ENCODE results near the gene SLC25A30.
"Not testable (repeated sequence)": the region's sequence is repeated elsewhere in the genome, so short reads cannot be mapped to it uniquely, and the experiment has no call there.

Gene SLC25A30

GRCh38 chr13:45391926-45392325 lies 26.2 kb downstream of the SLC25A30 start:
- DNase-seq (ENCODE audit: low spot score): no peak

- not testable (repeated sequence) for DNase-seq (ENCODE audit: low spot score)
Observed at GRCh38 chr13:45391128-45391527, 27.0 kb downstream of the SLC25A30 start.

GRCh38 chr13:45390348-45390747 lies 27.8 kb downstream of the SLC25A30 start:
- not testable (repeated sequence) for DNase-seq (ENCODE audit: low spot score)

- no peak for DNase-seq (ENCODE audit: low spot score)
Observed at GRCh38 chr13:45388664-45389063, 29.5 kb downstream of the SLC25A30 start.

- DNase-seq (ENCODE audit: low spot score): not testable (repeated sequence)
Observed at GRCh38 chr13:45386892-45387575, 31.1 kb downstream of the SLC25A30 start.

- no peak for DNase-seq (ENCODE audit: low spot score)
Observed at GRCh38 chr13:45385907-45386553, 32.1 kb downstream of the SLC25A30 start.

- no peak for DNase-seq (ENCODE audit: low spot score)
Observed at GRCh38 chr13:45385320-45385719, 32.9 kb downstream of the SLC25A30 start.

GRCh38 chr13:45384474-45385174 lies 33.5 kb downstream of the SLC25A30 start:
- DNase-seq (ENCODE audit: low spot score): no peak

GRCh38 chr13:45382739-45383138 lies 35.4 kb downstream of the SLC25A30 start:
- DNase-seq (ENCODE audit: low spot score): not testable (repeated sequence)

GRCh38 chr13:45381196-45381595 lies 37.0 kb downstream of the SLC25A30 start:
- DNase-seq (ENCODE audit: low spot score): no peak

- DNase-seq (ENCODE audit: low spot score): not testable (repeated sequence)
Observed at GRCh38 chr13:45380708-45381107, 37.5 kb downstream of the SLC25A30 start.

GRCh38 chr13:45379516-45379915 lies 38.7 kb downstream of the SLC25A30 start:
- DNase-seq (ENCODE audit: low spot score): not testable (repeated sequence)

- DNase-seq (ENCODE audit: low spot score): not testable (repeated sequence)
Observed at GRCh38 chr13:45378786-45379185, 39.4 kb downstream of the SLC25A30 start.

- DNase-seq (ENCODE audit: low spot score): not testable (repeated sequence)
Observed at GRCh38 chr13:45377314-45377713, 40.9 kb downstream of the SLC25A30 start.

GRCh38 chr13:45376651-45377050 lies 41.5 kb downstream of the SLC25A30 start:
- DNase-seq (ENCODE audit: low spot score): not testable (repeated sequence)

- no peak for DNase-seq (ENCODE audit: low spot score)
Observed at GRCh38 chr13:45374917-45375316, 43.3 kb downstream of the SLC25A30 start.

- DNase-seq (ENCODE audit: low spot score): peak; percentile 20
Observed at GRCh38 chr13:45373162-45373547, 45.0 kb downstream of the SLC25A30 start.

GRCh38 chr13:45372189-45373161 lies 45.7 kb downstream of the SLC25A30 start:
- DNase-seq (ENCODE audit: low spot score): no peak

- peak; percentile 65 for DNase-seq (ENCODE audit: low spot score)
Observed at GRCh38 chr13:45370922-45371406, 47.2 kb downstream of the SLC25A30 start.

GRCh38 chr13:45369116-45369515 lies 49.1 kb downstream of the SLC25A30 start:
- no peak for DNase-seq (ENCODE audit: low spot score)

GRCh38 chr13:45368571-45368970 lies 49.6 kb downstream of the SLC25A30 start:
- no peak for DNase-seq (ENCODE audit: low spot score)

- DNase-seq (ENCODE audit: low spot score): no peak
Observed at GRCh38 chr13:45368005-45368404, 50.2 kb downstream of the SLC25A30 start.
